HepG2 (cell line): ENCODE data around the gene TBCCD1. TPM values are rescaled to one million over a fixed set of nuclear protein-coding genes. Genes with fewer than 3 reads are reported as not detected.

Experiments used
- ATAC-seq: fragments of 200-7000 bp; cut with Tn5 transposase; 3 replicates; pipeline ENCODE4 v1.9.1; 2020; ENCODE audit warnings: mild to moderate bottlenecking, moderate library complexity
- BruUV-seq: library from RNA; stranded (reverse); fragments of 400-500 nt; replicated peaks from 2 replicates; lab custom pipeline; 2021; lab: Mats Ljungman, UMichigan
- CTCF ChIA-PET: fragments of 300-600 bp; formaldehyde crosslinking; extraction: SDS; loops from one replicate; lab custom pipeline; 2021; ENCODE audit warnings: low total read pairs, inconsistent platforms, low intra/inter-chr PET ratio; lab: Yijun Ruan, JAX
- POLR2A ChIA-PET: fragments of 350-600 bp; sonication (Branson Sonifier 250); formaldehyde crosslinking; loops from one replicate; lab custom pipeline; 2020; ENCODE audit warnings: antibody characterized with exemption, inconsistent platforms; lab: Yijun Ruan, JAX
- DNase-seq: peaks from one replicate; pipeline ENCODE4 v3.0.0-alpha.2; 2015; ENCODE audit warnings: low spot score
- FAIRE-seq: peaks from 3 replicates; lab custom pipeline; 2011; peaks lifted over from hg19 to GRCh38; lab: Jason Lieb, UNC
- H2AFZ ChIP-seq: one replicate; pipeline ENCODE4 v1.6.1; 2011; ENCODE audit warnings: low read length, inconsistent platforms
- H3K27ac ChIP-seq: fragments of 300-600 bp; 3 replicates; pipeline ENCODE4 v1.8.0; 2011; ENCODE audit warnings: mixed run types, mild to moderate bottlenecking, mixed read lengths, low read length, inconsistent platforms; ENCODE audit not compliant: insufficient read depth; ENCODE audit errors: extremely low read length
- H3K27me3 ChIP-seq, 2 experiments: fragments of 200-600 bp in 1 of 2; 2 replicates in 1 of 2; 3 replicates in 1 of 2; pipeline versions ENCODE4 v1.6.0 to v1.8.0; 2011; ENCODE audit warnings: low read length in 2 of 2, mild to moderate bottlenecking in 2 of 2, moderate library complexity in 2 of 2, inconsistent platforms in 1 of 2; ENCODE audit not compliant: insufficient read depth in 2 of 2, control insufficient read depth in 1 of 2
- H3K36me3 ChIP-seq, 2 experiments: fragments of 200-600 bp in 1 of 2; replicated peaks in 1 of 2; 2 replicates in 1 of 2; 3 replicates in 1 of 2; pipeline versions ENCODE4 v1.5.1 to v1.8.0; 2011; ENCODE audit warnings: low read length in 2 of 2, inconsistent platforms in 1 of 2; ENCODE audit not compliant: insufficient read depth in 2 of 2, control insufficient read depth in 1 of 2
- H3K4me1 ChIP-seq: 2 replicates; pipeline ENCODE4 v1.5.1; 2012; ENCODE audit warnings: low read length, inconsistent platforms; ENCODE audit not compliant: insufficient read depth
- H3K4me2 ChIP-seq: 2 replicates; pipeline ENCODE4 v1.6.0; 2011; ENCODE audit warnings: low read depth, low read length, inconsistent platforms
- H3K4me3 ChIP-seq, 3 experiments: fragments of 200-600 bp in 1 of 3; sonication (generic), shearing (Covaris generic) in 1 of 3; replicated peaks in 1 of 3; 2 replicates each; pipeline ENCODE4 v1.5.1; 2011 to 2016; ENCODE audit warnings: low read length in 3 of 3, inconsistent platforms in 2 of 3, low read depth in 2 of 3, mild to moderate bottlenecking in 2 of 3, control low read depth in 1 of 3, mixed read lengths in 1 of 3; ENCODE audit not compliant: insufficient read depth in 1 of 3
- H3K79me2 ChIP-seq: one replicate; pipeline ENCODE4 v1.6.1; 2011; ENCODE audit warnings: low read length, inconsistent platforms; ENCODE audit not compliant: insufficient read depth
- H3K9ac ChIP-seq: 2 replicates; pipeline ENCODE4 v1.6.0; 2011; ENCODE audit warnings: mild to moderate bottlenecking, low read depth, low read length, inconsistent platforms; ENCODE audit not compliant: insufficient read depth
- H3K9me3 ChIP-seq: 2 replicates; pipeline ENCODE4 v1.5.1; 2012; ENCODE audit warnings: mild to moderate bottlenecking, low read length
- H4K20me1 ChIP-seq: 2 replicates; pipeline ENCODE4 v1.6.0; 2011; ENCODE audit warnings: inconsistent platforms, mild to moderate bottlenecking, low read length, moderate library complexity; ENCODE audit not compliant: insufficient read depth
- ARID2 ChIP-seq: sonication (generic); formaldehyde crosslinking; IDR thresholded peaks from 2 replicates; pipeline ENCODE4 v1.8.1; 2022; ENCODE audit warnings: mild to moderate bottlenecking, missing genetic modification reagents, borderline replicate concordance
- ARNT ChIP-seq: fragments of 450-650 bp; IDR thresholded peaks from 2 replicates; pipeline ENCODE4 v1.6.1; 2017
- DNMT3B ChIP-seq: conservative IDR thresholded peaks from 2 replicates; pipeline ENCODE4 v1.6.1; 2016; ENCODE audit warnings: missing biosample characterization, control low read depth
- GABPA ChIP-seq, 2 experiments: IDR thresholded peaks; 2 replicates each; pipeline ENCODE4 v1.6.1; 2011 to 2016; ENCODE audit warnings: low read depth in 2 of 2, low read length in 1 of 2, missing biosample characterization in 1 of 2, missing genetic modification characterization in 1 of 2
- KAT2B ChIP-seq: fragments of 150-350 bp; IDR thresholded peaks from 2 replicates; pipeline ENCODE4 v1.6.1; 2014; ENCODE audit warnings: low read depth, low read length, borderline replicate concordance
- MEF2D ChIP-seq: sonication (generic); formaldehyde crosslinking; IDR thresholded peaks from 2 replicates; pipeline ENCODE4 v1.5.1; 2020; ENCODE audit warnings: mild to moderate bottlenecking, missing genetic modification reagents
- NCOA2 ChIP-seq: sonication (generic); formaldehyde crosslinking; IDR thresholded peaks from 2 replicates; pipeline ENCODE4 v1.8.0; 2022; ENCODE audit warnings: inconsistent platforms
- NFATC3 ChIP-seq: sonication (generic); formaldehyde crosslinking; IDR thresholded peaks from 2 replicates; pipeline ENCODE4 v1.5.1; 2020; ENCODE audit warnings: mild to moderate bottlenecking, missing genetic modification reagents
- PHF20 ChIP-seq: sonication (generic); formaldehyde crosslinking; IDR thresholded peaks from 2 replicates; pipeline ENCODE4 v1.5.0; 2020; ENCODE audit warnings: mild to moderate bottlenecking, missing genetic modification reagents
- SMAD3 ChIP-seq: sonication (generic); formaldehyde crosslinking; IDR thresholded peaks from 2 replicates; pipeline ENCODE4 v1.4.0; 2020; ENCODE audit warnings: missing genetic modification reagents
- USF2 ChIP-seq, 2 experiments: sonication (generic) in 1 of 2; formaldehyde crosslinking in 1 of 2; IDR thresholded peaks; 2 replicates each; pipeline versions ENCODE4 v1.5.1 to v1.6.1; 2011 to 2020; ENCODE audit warnings: borderline replicate concordance in 1 of 2, low read depth in 1 of 2, low read length in 1 of 2, mild to moderate bottlenecking in 1 of 2, missing genetic modification reagents in 1 of 2, moderate library complexity in 1 of 2
- ZBTB26 ChIP-seq: IDR thresholded peaks from 2 replicates; pipeline ENCODE4 v1.6.1; 2016; ENCODE audit warnings: missing compliant biosample characterization, missing genetic modification reagents, borderline replicate concordance
- ZBTB34 ChIP-seq: sonication (generic); formaldehyde crosslinking; IDR thresholded peaks from 2 replicates; pipeline ENCODE4 v1.8.0; 2022; ENCODE audit warnings: mild to moderate bottlenecking, missing genetic modification reagents
- ZBTB43 ChIP-seq: sonication (generic); formaldehyde crosslinking; conservative IDR thresholded peaks from 2 replicates; pipeline ENCODE4 v1.4.0; 2020; ENCODE audit warnings: missing genetic modification reagents
- ZNF329 ChIP-seq: sonication (generic); formaldehyde crosslinking; IDR thresholded peaks from 2 replicates; pipeline ENCODE4 v1.9.0; 2021; ENCODE audit warnings: low read depth, mild to moderate bottlenecking, missing genetic modification reagents
- ZNF562 ChIP-seq: sonication (generic); formaldehyde crosslinking; IDR thresholded peaks from 2 replicates; pipeline ENCODE4 v1.8.0; 2022; ENCODE audit warnings: missing genetic modification reagents, borderline replicate concordance
- ZSCAN22 ChIP-seq: sonication (generic); formaldehyde crosslinking; IDR thresholded peaks from 2 replicates; pipeline ENCODE4 v1.4.0; 2020; ENCODE audit warnings: mild to moderate bottlenecking, missing genetic modification reagents
- WGBS: methylation state at CpG from one replicate; pipeline ENCODE4 v1.1.6; 2017; ENCODE audit warnings: low lambda C conversion rate; 5-methylcytosine and 5-hydroxymethylcytosine counted together
- in situ Hi-C: cut with HindIII; loops from 2 replicates; pipeline ENCODE4 v1.10.0; 2017; ENCODE audit warnings: low pct_unique_long_range_greater_than_20kb; ENCODE audit not compliant: extremely low pct_ligation_motif_present
- intact Hi-C: fragments of 100-400 bp; cut with micrococcal nuclease; formaldehyde crosslinking; loops from one replicate; pipeline ENCODE4 v1.10.0; 2022; ENCODE audit not compliant: unreplicated experiment
- polyA plus RNA-seq, 8 experiments: library from polyadenylated mRNA; depleted of rRNA in 3 of 8; stranded (reverse) in 7 of 8; unstranded in 1 of 8; fragments of >200 nt; fragmentation: Illumina TruSeq in 4 of 8; extraction: Trizol in 4 of 8; gene quantifications; 2 replicates each; pipeline versions ENCODE4 v1.2.1 to v1.2.3, GENCODE V29; 2011 to 2016; ENCODE audit warnings: low read depth in 4 of 8, missing spikeins in 1 of 8, mixed read lengths in 1 of 8; ENCODE audit not compliant: insufficient read depth in 1 of 8
- total RNA-seq, 5 experiments: library from RNA; depleted of rRNA; stranded (reverse); fragments of >200 nt; fragmentation: Illumina TruSeq; extraction: Trizol; gene quantifications; 2 replicates each; pipeline ENCODE4 v1.2.3, GENCODE V29; 2016; ENCODE audit warnings: low read depth in 1 of 5

Gene TBCCD1
- total and polyA plus RNA-seq, 2 of the 13 experiments (the other 11 are each of a cell fraction or from before 2014, with no cell fraction given) = 13.6 to 16.2 TPM

GRCh38 chr3:186599142-186599784 lies 32.1 kb upstream of the TBCCD1 start:
- Histone ChIP-seq H3K27ac (peak overlapping the region; percentile 95), H3K36me3 (no peaks in the 10 kb centered on the region), H3K9me3 (no peaks in the 10 kb centered on the region), H3K4me3 (peak overlapping the region; percentile 18 to 63 (median 34)), H3K4me2 (peak overlapping the region; percentile 88), H2AFZ (no peak overlapping the region), H3K27me3 (no peaks in the 10 kb centered on the region), H3K79me2 (peaks cover 4% of the 10 kb centered on the region), H3K4me1 (peaks cover 96% of the 10 kb centered on the region), H3K9ac (peak overlapping the region; percentile 77), H4K20me1 (no peaks in the 10 kb centered on the region)
- FAIRE-seq (peak; percentile 98), ATAC-seq (peak; percentile 77), DNase-seq (peak; percentile 90)
- POLR2A ChIA-PET = interaction anchor here (1.1 to 27.1 kb wide), 6 partner anchors 5 to 626 kb away, joined by 3 to 854 read pairs (median 30); partner anchors contain the start of genes AHSG, DNAJB11, EIF4A2 and TBCCD1
- in situ Hi-C loops (no loop called here), intact Hi-C loops (loop anchor here (2.0 kb wide), 1 partner anchor 14 kb away; the partner anchor contains the start of gene AHSG)
- WGBS = under 1% methylated on average over 8 of the region's 12 CpGs
- BruUV-seq = no TSS peak
- CTCF ChIA-PET = interaction anchor here (0.9 kb wide), 1 partner anchor 13 kb away, joined by 3 read pairs; the partner anchor contains the start of gene AHSG
- TF ChIP-seq ZBTB26 (CRISPR knock-in tag) (no peak), PHF20 (no peak), KAT2B (0 out of 2 replicates have a peak, but pooled peaks have one; percentile 31), ARID2 (CRISPR knock-in tag) (no peak; the same call in 1 of the 2 replicates), USF2 (IDR thresholded peaks at IDR 0.05; ENCODE audit: low read depth, low read length) (no peak), USF2 (CRISPR knock-in tag; IDR thresholded peaks at IDR 0.05; ENCODE audit: borderline replicate concordance) (no peak), ZNF562 (CRISPR knock-in tag) (no peak), GABPA (IDR thresholded peaks at IDR 0.05; ENCODE audit: low read depth, low read length) (no peak), GABPA (CRISPR knock-in tag; IDR thresholded peaks at IDR 0.05; ENCODE audit: low read depth) (peak; percentile 59; the same call in 1 of the 2 replicates), MEF2D (CRISPR knock-in tag) (peak; percentile 41; the same call in 1 of the 2 replicates), ZBTB43 (CRISPR knock-in tag) (peak; percentile 90), NFATC3 (CRISPR knock-in tag) (0 out of 2 replicates have a peak, but pooled peaks have one; percentile 50), NCOA2 (CRISPR knock-in tag) (peak; percentile 95), ZNF329 (CRISPR knock-in tag) (no peak), ARNT (no peak), ZSCAN22 (CRISPR knock-in tag) (no peak), ZBTB34 (CRISPR knock-in tag) (no peak), DNMT3B (no peak), SMAD3 (CRISPR knock-in tag) (peak; percentile 74; the same call in 1 of the 2 replicates)
